ENCODE data around the gene NTNG1. TPM values are rescaled to one million over a fixed set of nuclear protein-coding genes. Genes with fewer than 3 reads are reported as not detected.

Gene NTNG1
- total RNA-seq, 2 donors from 2014 or later = 2.5 to 2.6 TPM

DNA sequence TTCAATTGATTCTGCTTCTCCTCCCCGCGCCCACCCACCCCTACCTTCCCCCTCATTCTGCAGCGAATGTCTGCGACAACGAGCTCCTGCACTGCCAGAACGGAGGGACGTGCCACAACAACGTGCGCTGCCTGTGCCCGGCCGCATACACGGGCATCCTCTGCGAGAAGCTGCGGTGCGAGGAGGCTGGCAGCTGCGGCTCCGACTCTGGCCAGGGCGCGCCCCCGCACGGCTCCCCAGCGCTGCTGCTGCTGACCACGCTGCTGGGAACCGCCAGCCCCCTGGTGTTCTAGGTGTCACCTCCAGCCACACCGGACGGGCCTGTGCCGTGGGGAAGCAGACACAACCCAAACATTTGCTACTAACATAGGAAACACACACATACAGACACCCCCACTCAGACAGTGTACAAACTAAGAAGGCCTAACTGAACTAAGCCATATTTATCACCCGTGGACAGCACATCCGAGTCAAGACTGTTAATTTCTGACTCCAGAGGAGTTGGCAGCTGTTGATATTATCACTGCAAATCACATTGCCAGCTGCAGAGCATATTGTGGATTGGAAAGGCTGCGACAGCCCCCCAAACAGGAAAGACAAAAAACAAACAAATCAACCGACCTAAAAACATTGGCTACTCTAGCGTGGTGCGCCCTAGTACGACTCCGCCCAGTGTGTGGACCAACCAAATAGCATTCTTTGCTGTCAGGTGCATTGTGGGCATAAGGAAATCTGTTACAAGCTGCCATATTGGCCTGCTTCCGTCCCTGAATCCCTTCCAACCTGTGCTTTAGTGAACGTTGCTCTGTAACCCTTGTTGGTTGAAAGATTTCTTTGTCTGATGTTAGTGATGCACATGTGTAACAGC is 339.9 kb downstream of the NTNG1 start:
- no peaks in the 10 kb centered on the region for H3K36me3 Mint-ChIP-seq (ENCODE audit: low read depth)
- DNase-seq = no peak
- Histone ChIP-seq H3K4me1 (ENCODE audit: control insufficient read depth, insufficient read depth, low read length) (no peaks in the 10 kb centered on the region), H3K4me3 (ENCODE audit: low read length) (no peak overlapping the region), H3K27me3 (ENCODE audit: control insufficient read depth, insufficient read depth, low read length, poor library complexity, severe bottlenecking) (peaks cover 5% of the 10 kb centered on the region), H3K27ac (ENCODE audit: low read depth, low read length) (no peak overlapping the region), H3K9ac (ENCODE audit: extremely low read depth, low read length, poor library complexity, severe bottlenecking) (no peak overlapping the region), H3K9me3 (ENCODE audit: control insufficient read depth, low read length) (no peaks in the 10 kb centered on the region), H3K36me3 (ENCODE audit: control insufficient read depth, insufficient read depth, low read length) (no peaks in the 10 kb centered on the region)
- peaks cover 16% of the 10 kb centered on the region for H3K27me3 Mint-ChIP-seq (ENCODE audit: insufficient read depth)
- H3K4me1 Mint-ChIP-seq = peaks cover 17% of the 10 kb centered on the region
- TF ChIP-seq, protein P1, sequence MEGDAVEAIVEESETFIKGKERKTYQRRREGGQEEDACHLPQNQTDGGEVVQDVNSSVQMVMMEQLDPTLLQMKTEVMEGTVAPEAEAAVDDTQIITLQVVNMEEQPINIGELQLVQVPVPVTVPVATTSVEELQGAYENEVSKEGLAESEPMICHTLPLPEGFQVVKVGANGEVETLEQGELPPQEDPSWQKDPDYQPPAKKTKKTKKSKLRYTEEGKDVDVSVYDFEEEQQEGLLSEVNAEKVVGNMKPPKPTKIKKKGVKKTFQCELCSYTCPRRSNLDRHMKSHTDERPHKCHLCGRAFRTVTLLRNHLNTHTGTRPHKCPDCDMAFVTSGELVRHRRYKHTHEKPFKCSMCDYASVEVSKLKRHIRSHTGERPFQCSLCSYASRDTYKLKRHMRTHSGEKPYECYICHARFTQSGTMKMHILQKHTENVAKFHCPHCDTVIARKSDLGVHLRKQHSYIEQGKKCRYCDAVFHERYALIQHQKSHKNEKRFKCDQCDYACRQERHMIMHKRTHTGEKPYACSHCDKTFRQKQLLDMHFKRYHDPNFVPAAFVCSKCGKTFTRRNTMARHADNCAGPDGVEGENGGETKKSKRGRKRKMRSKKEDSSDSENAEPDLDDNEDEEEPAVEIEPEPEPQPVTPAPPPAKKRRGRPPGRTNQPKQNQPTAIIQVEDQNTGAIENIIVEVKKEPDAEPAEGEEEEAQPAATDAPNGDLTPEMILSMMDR (conservative IDR thresholded peaks at IDR 0.05) = no peak
- no peaks in the 10 kb centered on the region for H3K9me3 Mint-ChIP-seq
- WGBS, 2 experiments (ENCODE audit: insufficient coverage in 1 of 2, insufficient read length in 1 of 2) = 94 to 97% methylated on average over 15 to 37 of the region's 37 CpGs
- no peak overlapping the region for H3K27ac Mint-ChIP-seq
- H3K4me3 Mint-ChIP-seq = no peak overlapping the region

DNA sequence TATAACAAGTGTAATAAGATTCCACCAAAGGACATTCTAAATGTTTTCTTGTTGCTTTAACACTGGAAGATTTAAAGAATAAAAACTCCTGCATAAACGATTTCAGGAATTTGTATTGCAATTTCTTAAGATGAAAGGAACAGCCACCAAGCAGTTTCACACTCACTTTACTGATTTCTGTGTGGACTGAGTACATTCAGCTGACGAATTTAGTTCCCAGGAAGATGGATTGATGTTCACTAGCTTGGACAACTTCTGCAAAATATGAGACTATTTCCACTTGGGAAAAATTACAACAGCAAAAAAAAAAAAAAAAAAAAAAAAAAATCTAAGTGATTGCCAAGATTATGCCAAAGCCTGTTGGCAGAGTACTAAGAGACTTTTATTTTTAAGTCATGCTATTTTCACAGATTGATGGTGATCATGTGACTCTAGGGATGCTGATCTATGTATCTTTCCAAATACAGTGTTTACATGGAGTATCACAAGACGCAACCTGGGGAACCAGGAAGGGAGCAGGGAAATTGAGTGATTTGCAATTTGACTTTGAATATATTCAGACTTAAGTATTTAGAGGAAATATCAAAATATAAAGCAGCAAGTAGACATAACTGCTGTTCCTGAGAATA is 341.0 kb downstream of the NTNG1 start:
- WGBS, 2 experiments (ENCODE audit: insufficient coverage in 1 of 2, insufficient read length in 1 of 2) = 80 to 85% methylated on average over 1 to 3 of the region's 3 CpGs
- no peak overlapping the region for H3K9ac ChIP-seq (ENCODE audit: extremely low read depth, low read length, poor library complexity, severe bottlenecking)
- H3K27ac Mint-ChIP-seq = no peak overlapping the region

DNA sequence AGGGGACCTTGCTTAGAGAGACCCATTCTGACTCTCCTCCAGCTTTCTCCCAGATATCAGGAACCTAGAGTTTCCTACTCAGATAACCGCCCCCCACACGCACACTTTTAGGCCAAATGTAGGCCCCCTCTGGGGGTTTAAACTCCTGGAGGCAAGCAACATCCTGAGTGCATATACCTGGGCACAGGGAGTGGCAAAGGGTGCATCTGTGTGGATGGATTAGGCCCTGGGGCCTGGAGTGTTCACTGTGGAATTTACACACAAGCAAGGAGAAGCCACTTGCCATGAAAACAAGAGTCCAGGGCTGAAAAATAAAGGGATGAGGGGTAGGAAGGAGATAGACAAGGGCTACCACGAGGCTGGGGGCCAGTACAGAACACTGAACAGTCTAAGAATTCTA is 343.1 kb downstream of the NTNG1 start:
- WGBS, 2 experiments (ENCODE audit: insufficient coverage in 1 of 2, insufficient read length in 1 of 2) = 90 to 94% methylated on average over 1 to 3 of the region's 3 CpGs
- no peak for DNase-seq
- peaks cover 12% of the 10 kb centered on the region for H3K4me1 ChIP-seq (ENCODE audit: control insufficient read depth, insufficient read depth, low read length)
- H3K36me3 ChIP-seq (ENCODE audit: control insufficient read depth, insufficient read depth, low read length) = no peaks in the 10 kb centered on the region
- H3K9ac ChIP-seq (ENCODE audit: extremely low read depth, low read length, poor library complexity, severe bottlenecking) = no peak overlapping the region
- H3K9me3 Mint-ChIP-seq = no peaks in the 10 kb centered on the region
- no peaks in the 10 kb centered on the region for H3K36me3 Mint-ChIP-seq (ENCODE audit: low read depth)
- H3K27me3 Mint-ChIP-seq (ENCODE audit: insufficient read depth) = peaks cover 5% of the 10 kb centered on the region
- H3K4me3 Mint-ChIP-seq = no peak overlapping the region
- H3K4me3 ChIP-seq (ENCODE audit: low read length) = no peak overlapping the region
- TF ChIP-seq, protein P1 (conservative IDR thresholded peaks at IDR 0.05) = no peak
- H3K27ac Mint-ChIP-seq = no peak overlapping the region
- no peak overlapping the region for H3K27ac ChIP-seq (ENCODE audit: low read depth, low read length)
- H3K27me3 ChIP-seq (ENCODE audit: control insufficient read depth, insufficient read depth, low read length, poor library complexity, severe bottlenecking) = no peaks in the 10 kb centered on the region
- peaks cover 33% of the 10 kb centered on the region for H3K4me1 Mint-ChIP-seq
- no peaks in the 10 kb centered on the region for H3K9me3 ChIP-seq (ENCODE audit: control insufficient read depth, low read length)

More for the DNA sequence above, 341.0 kb downstream of the NTNG1 start:
- Mint-ChIP-seq H3K4me3 (no peak overlapping the region), H3K36me3 (ENCODE audit: low read depth) (no peaks in the 10 kb centered on the region), H3K27me3 (ENCODE audit: insufficient read depth) (peaks cover 5% of the 10 kb centered on the region), H3K4me1 (peaks cover 25% of the 10 kb centered on the region), H3K9me3 (no peaks in the 10 kb centered on the region)
- no peak overlapping the region for H3K4me3 ChIP-seq (ENCODE audit: low read length)
- H3K4me1 ChIP-seq (ENCODE audit: control insufficient read depth, insufficient read depth, low read length) = peaks cover 8% of the 10 kb centered on the region
- DNase-seq = no peak
- H3K27me3 ChIP-seq (ENCODE audit: control insufficient read depth, insufficient read depth, low read length, poor library complexity, severe bottlenecking) = no peaks in the 10 kb centered on the region
- H3K36me3 ChIP-seq (ENCODE audit: control insufficient read depth, insufficient read depth, low read length) = no peaks in the 10 kb centered on the region
- H3K27ac ChIP-seq (ENCODE audit: low read depth, low read length) = no peak overlapping the region
- TF ChIP-seq, protein P1 (conservative IDR thresholded peaks at IDR 0.05) = no peak
- no peaks in the 10 kb centered on the region for H3K9me3 ChIP-seq (ENCODE audit: control insufficient read depth, low read length)
